Measurements from ENCODE around the gene CALM3. TPM values are rescaled to one million over a fixed set of nuclear protein-coding genes. Genes with fewer than 3 reads are reported as not detected.
A peak's percentile ranks its signal among the peaks of the same experiment; 100 is the strongest.

CALM3 gene
- total RNA-seq, 1 donor from 2014 or later: 141 TPM

GRCh38 chr19:46637224-46637623, 36.1 kb downstream of the CALM3 start:
- DNase-seq: no peak

- DNase-seq: peak; percentile 87
Measured at GRCh38 chr19:46639358-46640182, 38.4 kb downstream of the CALM3 start.

GRCh38 chr19:46640656-46641055, 39.5 kb downstream of the CALM3 start:
- DNase-seq: no peak

GRCh38 chr19:46644720-46645119, 43.6 kb downstream of the CALM3 start:
- DNase-seq: no peak

- DNase-seq: no peak
Measured at GRCh38 chr19:46646402-46646801, 45.3 kb downstream of the CALM3 start.

- DNase-seq: no peak
Measured at GRCh38 chr19:46648060-46648960, 47.2 kb downstream of the CALM3 start.

GRCh38 chr19:46648961-46649960, 48.1 kb downstream of the CALM3 start:
- no peak for DNase-seq

- DNase-seq: no peak
Measured at GRCh38 chr19:46650445-46650844, 49.3 kb downstream of the CALM3 start.

GRCh38 chr19:46654621-46655152, 53.6 kb downstream of the CALM3 start:
- peak; percentile 55 for DNase-seq

- no peak for DNase-seq
Measured at GRCh38 chr19:46656541-46656940, 55.4 kb downstream of the CALM3 start.

GRCh38 chr19:46659151-46660007, 58.2 kb downstream of the CALM3 start:
- peak; percentile 70 for DNase-seq

- peak; percentile 73 for DNase-seq
Measured at GRCh38 chr19:46660008-46660517, 58.9 kb downstream of the CALM3 start.

Other genes with a start within 250 kb of the CALM3 start
- gene CCDC8, start 187.8 kb upstream of the CALM3 start, total RNA-seq: 68.8 TPM
- 0.41 TPM for gene PNMA8C, start 172.4 kb upstream of the CALM3 start, total RNA-seq
- gene PNMA8A, start 129.8 kb upstream of the CALM3 start, total RNA-seq: 47.1 TPM
- gene PNMA8B, start 105.5 kb upstream of the CALM3 start, total RNA-seq: 2.6 TPM
- 4.5 TPM for gene PTGIR, start 23.8 kb downstream of the CALM3 start, total RNA-seq
- gene GNG8, start 34.9 kb downstream of the CALM3 start, total RNA-seq: not detected
- 11.5 TPM for gene DACT3, start 59.9 kb downstream of the CALM3 start, total RNA-seq
- gene PRKD2, start 115.8 kb downstream of the CALM3 start, total RNA-seq: 26.1 TPM
- gene FKRP, start 144.7 kb downstream of the CALM3 start, total RNA-seq: 22.4 TPM
- gene STRN4, start 145.1 kb downstream of the CALM3 start, total RNA-seq: 46.1 TPM
- gene SLC1A5, start 187.3 kb downstream of the CALM3 start, total RNA-seq: 16.4 TPM
- 43.3 TPM for gene AP2S1, start 249.5 kb downstream of the CALM3 start, total RNA-seq

All from tongue (tissue), 2 donors.